Measurements from ENCODE around the gene ULK4.
A peak's percentile ranks its signal among the peaks of the same experiment; 100 is the strongest.
"Not testable (repeated sequence)": the region's sequence is repeated elsewhere in the genome, so short reads cannot be mapped to it uniquely, and the experiment has no call there.

ULK4 gene

DNA sequence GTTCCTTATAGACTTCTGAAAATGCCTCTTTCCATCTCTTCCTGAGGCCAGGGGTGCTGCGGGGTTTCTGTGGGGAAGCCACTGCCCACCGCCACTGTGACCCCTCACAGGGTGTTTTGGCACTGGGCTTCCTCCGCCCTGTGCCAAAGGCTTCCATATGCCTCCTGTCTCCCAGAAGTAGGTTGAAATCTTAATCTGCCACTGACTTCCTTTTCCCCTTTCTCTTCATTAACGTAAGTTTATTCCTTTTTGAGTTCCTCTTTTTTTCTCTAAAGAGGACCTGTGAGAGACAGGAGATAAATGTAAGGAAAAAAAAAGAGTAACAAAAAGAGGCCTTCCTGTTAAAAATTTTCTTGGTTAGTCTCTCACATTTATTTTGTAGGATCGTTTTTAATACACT lies 542.1 kb downstream of the ULK4 start:
- DNase-seq = no peak

DNA sequence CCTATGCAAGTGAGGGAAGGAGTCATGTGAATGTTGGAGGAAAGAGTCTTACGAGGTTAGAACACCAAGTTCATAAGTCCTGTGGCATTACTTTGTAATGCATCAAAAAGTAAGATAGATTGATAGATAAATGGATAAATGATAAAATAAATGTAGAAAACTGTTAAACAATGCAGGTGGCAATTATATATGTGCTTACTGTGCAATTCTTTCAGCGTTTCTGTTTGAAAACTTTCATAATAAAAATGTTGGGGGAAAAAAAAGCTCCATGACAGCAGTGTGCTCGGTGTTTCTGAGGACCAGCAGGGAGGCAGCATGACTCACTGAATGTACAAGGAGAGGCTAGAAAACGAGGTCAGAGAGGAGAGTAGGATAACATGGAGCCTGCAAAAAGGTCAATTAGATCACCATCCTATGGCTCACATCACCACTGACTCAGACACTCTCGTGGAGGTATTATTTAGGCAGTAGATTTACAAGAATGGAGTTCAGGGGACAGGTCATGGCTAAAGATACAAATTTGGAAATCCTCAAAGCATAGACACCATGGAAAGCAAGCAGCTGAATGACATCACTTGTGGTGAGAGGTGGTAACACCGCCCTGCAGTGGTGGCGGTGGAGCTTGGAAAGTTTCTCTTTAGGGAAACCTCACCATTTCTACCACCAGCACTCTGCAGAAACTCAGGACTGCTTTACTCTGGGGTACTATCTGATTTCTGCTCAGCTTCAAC lies 542.8 kb downstream of the ULK4 start:
- peak; percentile 71 for DNase-seq

GRCh38 chr3:41417574-41417973 lies 544.3 kb downstream of the ULK4 start:
- no peak for DNase-seq

- peak; percentile 14 for DNase-seq
Measured at GRCh38 chr3:41411065-41411464, 550.8 kb downstream of the ULK4 start.

- DNase-seq = peak; percentile 7
Measured at GRCh38 chr3:41405466-41405865, 556.4 kb downstream of the ULK4 start.

GRCh38 chr3:41404582-41404981 lies 557.3 kb downstream of the ULK4 start:
- peak; percentile 15 for DNase-seq

- no peak for DNase-seq
Measured at GRCh38 chr3:41394896-41395295, 567.0 kb downstream of the ULK4 start.

DNA sequence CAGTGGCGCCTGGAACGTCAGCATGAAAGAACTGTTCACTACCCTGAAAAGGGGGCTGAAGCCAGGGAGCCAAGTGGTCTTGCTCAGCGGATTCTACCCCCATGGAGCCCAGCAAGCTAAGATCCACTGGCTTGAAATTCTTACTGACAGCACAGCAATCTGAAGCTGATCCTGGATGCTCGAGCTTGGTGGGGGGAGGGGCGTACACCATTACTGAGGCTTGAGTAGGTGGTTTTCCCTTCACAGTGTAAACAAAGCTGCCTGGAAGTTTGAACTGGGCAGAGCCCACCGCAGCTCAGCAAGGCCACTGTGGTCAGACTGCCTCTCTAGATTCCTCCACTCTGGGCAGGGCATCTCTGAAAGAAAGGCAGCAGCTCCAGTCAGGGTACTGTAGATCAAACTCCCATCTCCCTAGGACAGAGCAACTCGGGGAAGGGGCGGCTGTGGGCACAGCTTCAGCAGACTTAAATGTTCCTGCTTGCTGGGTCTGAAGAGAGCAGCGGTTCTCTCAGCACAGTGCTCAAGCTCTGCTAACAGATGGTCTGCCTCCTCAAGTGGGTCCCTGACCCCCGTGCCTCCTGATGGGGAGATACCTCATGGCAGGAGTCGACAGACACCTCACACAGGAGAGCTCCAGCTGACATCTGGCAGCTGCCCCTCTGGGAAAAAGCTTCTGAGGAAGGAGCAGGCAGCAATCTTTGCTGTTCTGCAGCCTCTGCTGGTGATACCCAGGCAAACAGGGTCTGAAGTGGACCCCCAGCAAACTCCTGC lies 591.0 kb downstream of the ULK4 start:
- DNase-seq = not testable (repeated sequence)

- DNase-seq = no peak
Measured at GRCh38 chr3:41370307-41370706, 591.6 kb downstream of the ULK4 start.

DNA sequence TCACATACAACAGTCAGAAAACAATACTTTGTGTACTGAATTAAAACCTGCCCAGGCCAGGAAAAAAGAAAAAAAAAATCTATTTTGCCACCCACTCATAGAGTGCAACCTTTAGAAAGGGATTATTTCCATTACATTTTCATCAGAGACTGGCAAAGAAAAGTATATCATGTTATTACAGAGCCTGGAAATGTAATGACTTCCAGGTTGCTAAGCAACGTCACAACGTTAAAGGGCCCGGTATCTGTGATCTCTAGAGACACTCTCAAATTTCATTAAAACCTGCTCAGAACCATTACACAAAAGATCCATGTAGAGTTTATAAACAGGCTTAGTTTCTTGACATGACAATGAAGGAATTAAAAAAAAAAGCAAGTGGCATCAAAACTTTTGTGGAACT lies 592.1 kb downstream of the ULK4 start:
- no peak for DNase-seq

DNA sequence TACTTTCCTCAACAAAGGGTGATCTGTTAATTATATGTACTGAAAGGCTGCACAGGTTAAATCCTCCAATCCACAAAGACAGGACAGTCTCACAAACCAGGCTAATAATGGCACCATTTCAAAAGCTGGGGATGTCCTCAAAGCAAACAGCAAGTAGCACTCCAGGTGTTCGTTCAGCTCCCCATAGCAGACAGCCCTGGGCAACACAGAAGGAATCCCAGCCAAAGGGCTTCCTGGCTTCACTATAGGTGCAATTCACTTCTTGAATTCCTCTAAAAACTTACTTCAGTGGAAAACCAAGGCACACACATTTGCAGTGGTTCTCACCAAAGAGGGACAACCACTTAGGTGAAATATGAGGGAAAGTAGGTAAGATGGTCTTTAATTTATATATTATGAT lies 595.9 kb downstream of the ULK4 start:
- no peak for DNase-seq

DNA sequence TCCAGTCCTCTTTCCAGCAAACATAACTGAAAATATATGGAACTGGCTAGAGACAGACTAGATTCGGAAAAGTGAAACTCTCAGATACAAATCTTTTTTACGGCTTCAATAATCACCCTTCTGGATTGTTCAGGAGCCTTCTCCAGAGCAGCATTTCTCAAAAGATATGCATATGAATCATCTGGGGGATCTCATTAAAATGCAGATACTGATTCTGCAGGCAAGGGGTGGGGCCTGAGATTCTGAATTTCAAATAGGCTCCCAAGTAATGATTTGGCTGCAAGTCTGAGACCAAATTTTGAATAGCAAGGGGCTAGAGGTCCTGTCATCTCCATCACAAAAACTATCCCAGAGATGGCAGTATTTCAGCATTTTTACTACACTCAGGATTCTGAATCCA lies 597.2 kb downstream of the ULK4 start:
- no peak for DNase-seq

GRCh38 chr3:41363830-41364523 lies 597.9 kb downstream of the ULK4 start:
- DNase-seq = no peak

GRCh38 chr3:41362638-41363559 lies 599.0 kb downstream of the ULK4 start:
- no peak for DNase-seq

GRCh38 chr3:41357271-41357670 lies 604.6 kb downstream of the ULK4 start:
- DNase-seq = no peak

DNA sequence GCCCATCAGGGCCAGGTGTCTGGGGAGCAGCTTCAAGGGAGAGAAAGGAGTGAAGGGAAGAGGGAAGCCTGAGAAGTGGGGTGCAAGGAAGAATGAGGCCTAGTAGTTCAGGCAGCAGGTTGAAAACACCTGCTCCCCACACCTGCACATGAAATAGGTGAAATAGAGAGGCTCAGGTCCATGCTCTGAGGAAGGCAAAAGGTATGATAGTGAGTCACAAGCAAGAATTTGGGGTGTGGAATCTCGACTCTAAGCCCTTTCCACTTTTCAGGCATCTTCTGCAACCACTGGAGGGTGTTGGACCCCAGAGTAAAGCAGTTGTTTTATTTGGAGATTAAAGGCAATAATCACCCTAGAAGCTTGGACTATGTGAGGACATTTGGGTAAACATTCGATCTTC lies 605.1 kb downstream of the ULK4 start:
- no peak for DNase-seq

GRCh38 chr3:41352510-41352909 lies 609.4 kb downstream of the ULK4 start:
- no peak for DNase-seq

DNA sequence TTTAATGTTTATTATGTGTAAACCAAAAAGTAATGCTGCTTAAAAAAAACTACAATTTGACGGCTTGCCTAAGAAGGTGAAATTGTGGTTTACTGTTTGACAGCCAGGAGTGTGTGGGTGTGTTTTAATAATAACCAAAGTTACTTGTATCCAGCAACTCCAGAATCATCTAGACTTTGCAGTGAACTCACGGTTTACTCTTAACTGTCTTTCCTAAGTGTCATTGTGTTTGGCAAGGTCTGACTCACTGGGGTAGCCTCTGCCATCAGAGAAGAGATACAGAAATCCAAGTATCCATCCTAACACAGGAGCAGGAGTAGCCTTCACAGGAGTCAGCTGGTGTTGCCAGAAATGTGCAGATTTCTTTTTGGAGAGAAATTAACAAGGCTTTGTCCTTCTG lies 611.5 kb downstream of the ULK4 start:
- DNase-seq = no peak

DNA sequence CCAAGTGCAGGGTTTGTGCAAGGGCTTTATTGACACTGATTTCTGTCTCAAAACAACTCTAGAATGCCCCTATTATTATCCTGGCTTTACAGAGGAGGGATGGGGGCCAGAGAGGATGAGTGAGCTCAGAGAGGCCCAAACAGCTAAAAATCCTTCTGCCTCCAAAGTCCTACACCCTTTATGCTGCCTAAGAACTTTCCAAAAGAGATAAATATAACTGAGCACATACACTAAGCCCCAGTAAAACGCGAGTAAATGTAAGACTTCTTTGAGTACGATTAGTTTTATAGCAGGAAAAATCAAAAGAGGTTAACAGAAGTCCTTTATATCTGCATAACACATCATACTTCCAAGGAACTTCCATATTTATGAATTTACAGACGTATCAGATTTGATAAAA lies 613.5 kb downstream of the ULK4 start:
- DNase-seq = no peak

GRCh38 chr3:41346698-41347270 lies 615.1 kb downstream of the ULK4 start:
- DNase-seq = no peak

DNA sequence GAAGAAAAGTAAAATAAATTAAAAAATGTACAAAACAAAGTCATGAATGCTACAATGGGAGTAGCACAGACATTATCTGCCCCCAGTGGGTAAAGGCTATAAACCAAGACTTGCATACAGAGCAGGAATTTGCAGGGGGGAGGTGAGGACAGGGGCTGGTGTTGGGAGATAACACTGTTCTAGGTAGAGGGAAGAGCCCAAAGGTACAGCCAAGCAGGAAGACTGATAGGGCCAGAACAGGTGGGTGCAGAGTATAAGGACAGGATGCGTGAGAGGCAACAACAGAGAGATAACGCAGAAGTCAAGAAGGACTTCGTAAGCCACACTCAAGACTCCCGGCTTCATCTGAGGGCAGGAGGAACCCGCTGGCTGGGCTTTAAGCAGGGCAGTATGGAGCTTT lies 616.1 kb downstream of the ULK4 start:
- no peak for DNase-seq

GRCh38 chr3:41339758-41340157 lies 622.1 kb downstream of the ULK4 start:
- no peak for DNase-seq

Measured in NCI-H226 (cell line).